ENCODE measurements around the gene NCAM1.

DNA sequence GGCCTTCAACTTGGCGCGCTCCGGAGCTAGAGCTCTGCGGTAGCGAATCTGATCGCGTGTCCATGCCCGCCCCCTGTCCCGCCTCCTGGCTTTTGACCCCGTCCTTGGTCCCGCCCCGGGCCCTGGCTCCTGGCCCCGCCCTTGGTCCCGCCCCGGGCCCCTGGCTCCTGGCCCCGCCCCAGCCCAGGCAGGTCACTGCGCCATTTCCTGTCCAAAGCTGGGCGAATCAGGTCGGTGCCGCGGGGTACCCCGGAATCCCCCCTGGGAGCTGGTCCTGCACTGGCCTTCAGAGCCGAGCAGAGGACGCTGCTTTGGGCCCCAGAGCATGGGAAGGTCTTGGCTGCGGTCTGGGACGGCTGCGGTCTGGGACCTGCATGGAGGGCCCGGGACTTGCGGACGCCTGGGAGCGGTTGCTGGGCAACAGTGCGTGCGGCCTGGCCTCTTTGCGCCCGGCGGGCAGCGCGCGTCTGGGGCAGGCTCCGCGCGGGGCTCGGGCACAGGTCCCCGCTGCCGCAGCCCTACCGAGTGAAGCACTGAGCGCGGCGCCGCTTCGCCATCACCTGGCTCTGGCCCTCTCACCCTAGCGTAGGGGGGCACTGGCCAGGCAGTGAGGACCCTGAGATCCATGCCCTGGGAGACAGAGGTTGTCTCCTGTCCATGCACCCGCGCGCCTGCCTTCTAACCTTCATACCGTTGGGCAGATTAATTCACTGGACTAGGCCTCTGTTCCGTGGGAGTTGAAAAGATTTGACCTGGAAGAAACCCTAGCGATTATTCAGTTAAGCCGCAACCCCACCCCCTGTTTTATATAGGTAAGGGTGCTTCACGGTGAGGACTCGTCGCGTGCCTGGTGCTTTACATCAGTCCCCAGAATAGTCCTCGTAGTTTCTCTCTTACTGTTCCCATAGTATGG, 353.4 kb downstream of the NCAM1 start, which contains the start of gene TTC12:
- TF ChIP-seq, protein P1, sequence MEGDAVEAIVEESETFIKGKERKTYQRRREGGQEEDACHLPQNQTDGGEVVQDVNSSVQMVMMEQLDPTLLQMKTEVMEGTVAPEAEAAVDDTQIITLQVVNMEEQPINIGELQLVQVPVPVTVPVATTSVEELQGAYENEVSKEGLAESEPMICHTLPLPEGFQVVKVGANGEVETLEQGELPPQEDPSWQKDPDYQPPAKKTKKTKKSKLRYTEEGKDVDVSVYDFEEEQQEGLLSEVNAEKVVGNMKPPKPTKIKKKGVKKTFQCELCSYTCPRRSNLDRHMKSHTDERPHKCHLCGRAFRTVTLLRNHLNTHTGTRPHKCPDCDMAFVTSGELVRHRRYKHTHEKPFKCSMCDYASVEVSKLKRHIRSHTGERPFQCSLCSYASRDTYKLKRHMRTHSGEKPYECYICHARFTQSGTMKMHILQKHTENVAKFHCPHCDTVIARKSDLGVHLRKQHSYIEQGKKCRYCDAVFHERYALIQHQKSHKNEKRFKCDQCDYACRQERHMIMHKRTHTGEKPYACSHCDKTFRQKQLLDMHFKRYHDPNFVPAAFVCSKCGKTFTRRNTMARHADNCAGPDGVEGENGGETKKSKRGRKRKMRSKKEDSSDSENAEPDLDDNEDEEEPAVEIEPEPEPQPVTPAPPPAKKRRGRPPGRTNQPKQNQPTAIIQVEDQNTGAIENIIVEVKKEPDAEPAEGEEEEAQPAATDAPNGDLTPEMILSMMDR (IDR thresholded peaks at IDR 0.05; ENCODE audit: insufficient read depth, low read length), result no peak
- TF ChIP-seq GABPA (IDR thresholded peaks at IDR 0.05; ENCODE audit: low read depth) (no peak), SPI1 (IDR thresholded peaks at IDR 0.05; ENCODE audit: borderline replicate concordance, low read depth) (no peak), POLR2AphosphoS5 (IDR thresholded peaks at IDR 0.05; ENCODE audit: low read depth) (no peak)
- TF ChIP-seq, protein P2, sequence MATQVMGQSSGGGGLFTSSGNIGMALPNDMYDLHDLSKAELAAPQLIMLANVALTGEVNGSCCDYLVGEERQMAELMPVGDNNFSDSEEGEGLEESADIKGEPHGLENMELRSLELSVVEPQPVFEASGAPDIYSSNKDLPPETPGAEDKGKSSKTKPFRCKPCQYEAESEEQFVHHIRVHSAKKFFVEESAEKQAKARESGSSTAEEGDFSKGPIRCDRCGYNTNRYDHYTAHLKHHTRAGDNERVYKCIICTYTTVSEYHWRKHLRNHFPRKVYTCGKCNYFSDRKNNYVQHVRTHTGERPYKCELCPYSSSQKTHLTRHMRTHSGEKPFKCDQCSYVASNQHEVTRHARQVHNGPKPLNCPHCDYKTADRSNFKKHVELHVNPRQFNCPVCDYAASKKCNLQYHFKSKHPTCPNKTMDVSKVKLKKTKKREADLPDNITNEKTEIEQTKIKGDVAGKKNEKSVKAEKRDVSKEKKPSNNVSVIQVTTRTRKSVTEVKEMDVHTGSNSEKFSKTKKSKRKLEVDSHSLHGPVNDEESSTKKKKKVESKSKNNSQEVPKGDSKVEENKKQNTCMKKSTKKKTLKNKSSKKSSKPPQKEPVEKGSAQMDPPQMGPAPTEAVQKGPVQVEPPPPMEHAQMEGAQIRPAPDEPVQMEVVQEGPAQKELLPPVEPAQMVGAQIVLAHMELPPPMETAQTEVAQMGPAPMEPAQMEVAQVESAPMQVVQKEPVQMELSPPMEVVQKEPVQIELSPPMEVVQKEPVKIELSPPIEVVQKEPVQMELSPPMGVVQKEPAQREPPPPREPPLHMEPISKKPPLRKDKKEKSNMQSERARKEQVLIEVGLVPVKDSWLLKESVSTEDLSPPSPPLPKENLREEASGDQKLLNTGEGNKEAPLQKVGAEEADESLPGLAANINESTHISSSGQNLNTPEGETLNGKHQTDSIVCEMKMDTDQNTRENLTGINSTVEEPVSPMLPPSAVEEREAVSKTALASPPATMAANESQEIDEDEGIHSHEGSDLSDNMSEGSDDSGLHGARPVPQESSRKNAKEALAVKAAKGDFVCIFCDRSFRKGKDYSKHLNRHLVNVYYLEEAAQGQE (IDR thresholded peaks at IDR 0.05; ENCODE audit: insufficient replicate concordance, low read depth), result no peak

Measured in HL-60 (cell line).